ENCODE data around the gene SPIRE2. TPM values are rescaled to one million over a fixed set of nuclear protein-coding genes. Genes with fewer than 3 reads are reported as not detected.

SPIRE2 gene
- total and polyA plus RNA-seq, 2 of the 4 experiments (the other 2 are of a cell fraction): 0.72 to 1.9 TPM

DNA sequence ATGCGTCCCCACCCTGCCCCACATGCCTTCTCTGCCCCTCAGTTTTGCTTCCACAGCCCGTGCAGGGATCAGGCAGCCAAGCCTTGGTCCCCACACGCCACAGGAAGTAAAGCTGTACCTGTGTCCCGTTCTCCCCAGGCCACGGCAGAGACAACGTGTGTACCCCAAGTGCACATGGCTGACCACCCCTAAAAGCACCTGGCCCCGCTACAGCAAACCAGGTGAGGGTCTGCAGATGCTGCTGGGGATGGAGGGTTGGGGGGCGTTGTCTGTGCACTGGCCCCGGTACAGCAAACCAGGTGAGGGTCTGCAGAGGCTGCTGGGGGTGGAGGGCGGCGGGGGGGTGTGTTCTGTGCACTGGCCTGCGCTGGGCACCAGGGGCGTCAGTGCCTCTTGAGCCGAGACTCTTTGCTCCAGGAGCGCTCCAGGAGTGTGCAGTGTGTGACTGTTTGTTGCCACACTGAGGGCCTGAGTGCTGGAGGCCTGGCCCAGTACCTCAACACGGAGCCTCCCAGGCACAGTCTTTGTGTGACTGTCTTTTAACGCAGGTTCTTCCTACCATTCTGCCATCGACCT, 63.9 kb downstream of the SPIRE2 start:
- no peak overlapping the region for H4K5ac ChIP-seq (ENCODE audit: low read depth, low read length)
- no peak overlapping the region for H2AFZ ChIP-seq (replicated peaks; ENCODE audit: low read length, poor library complexity)
- H3K27me3 ChIP-seq (ENCODE audit: control insufficient read depth, insufficient read depth, low read length): no peaks in the 10 kb centered on the region
- TF ChIP-seq, protein P1, sequence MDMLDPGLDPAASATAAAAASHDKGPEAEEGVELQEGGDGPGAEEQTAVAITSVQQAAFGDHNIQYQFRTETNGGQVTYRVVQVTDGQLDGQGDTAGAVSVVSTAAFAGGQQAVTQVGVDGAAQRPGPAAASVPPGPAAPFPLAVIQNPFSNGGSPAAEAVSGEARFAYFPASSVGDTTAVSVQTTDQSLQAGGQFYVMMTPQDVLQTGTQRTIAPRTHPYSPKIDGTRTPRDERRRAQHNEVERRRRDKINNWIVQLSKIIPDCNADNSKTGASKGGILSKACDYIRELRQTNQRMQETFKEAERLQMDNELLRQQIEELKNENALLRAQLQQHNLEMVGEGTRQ (IDR thresholded peaks at IDR 0.05; ENCODE audit: low read depth, low read length): no peak
- TF ChIP-seq BHLHE40 (IDR thresholded peaks at IDR 0.05; ENCODE audit: low read depth, low read length) (no peak), MAFK (IDR thresholded peaks at IDR 0.05; ENCODE audit: low read depth, low read length) (no peak), RFX5 (IDR thresholded peaks at IDR 0.05; ENCODE audit: low read depth, low read length) (no peak), CHD1 (IDR thresholded peaks at IDR 0.05; ENCODE audit: low read depth, low read length) (no peak)
- TF ChIP-seq, protein P2, sequence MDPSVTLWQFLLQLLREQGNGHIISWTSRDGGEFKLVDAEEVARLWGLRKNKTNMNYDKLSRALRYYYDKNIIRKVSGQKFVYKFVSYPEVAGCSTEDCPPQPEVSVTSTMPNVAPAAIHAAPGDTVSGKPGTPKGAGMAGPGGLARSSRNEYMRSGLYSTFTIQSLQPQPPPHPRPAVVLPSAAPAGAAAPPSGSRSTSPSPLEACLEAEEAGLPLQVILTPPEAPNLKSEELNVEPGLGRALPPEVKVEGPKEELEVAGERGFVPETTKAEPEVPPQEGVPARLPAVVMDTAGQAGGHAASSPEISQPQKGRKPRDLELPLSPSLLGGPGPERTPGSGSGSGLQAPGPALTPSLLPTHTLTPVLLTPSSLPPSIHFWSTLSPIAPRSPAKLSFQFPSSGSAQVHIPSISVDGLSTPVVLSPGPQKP (IDR thresholded peaks at IDR 0.05; ENCODE audit: borderline replicate concordance, low read depth, low read length): no peak
- TF ChIP-seq, protein P3, sequence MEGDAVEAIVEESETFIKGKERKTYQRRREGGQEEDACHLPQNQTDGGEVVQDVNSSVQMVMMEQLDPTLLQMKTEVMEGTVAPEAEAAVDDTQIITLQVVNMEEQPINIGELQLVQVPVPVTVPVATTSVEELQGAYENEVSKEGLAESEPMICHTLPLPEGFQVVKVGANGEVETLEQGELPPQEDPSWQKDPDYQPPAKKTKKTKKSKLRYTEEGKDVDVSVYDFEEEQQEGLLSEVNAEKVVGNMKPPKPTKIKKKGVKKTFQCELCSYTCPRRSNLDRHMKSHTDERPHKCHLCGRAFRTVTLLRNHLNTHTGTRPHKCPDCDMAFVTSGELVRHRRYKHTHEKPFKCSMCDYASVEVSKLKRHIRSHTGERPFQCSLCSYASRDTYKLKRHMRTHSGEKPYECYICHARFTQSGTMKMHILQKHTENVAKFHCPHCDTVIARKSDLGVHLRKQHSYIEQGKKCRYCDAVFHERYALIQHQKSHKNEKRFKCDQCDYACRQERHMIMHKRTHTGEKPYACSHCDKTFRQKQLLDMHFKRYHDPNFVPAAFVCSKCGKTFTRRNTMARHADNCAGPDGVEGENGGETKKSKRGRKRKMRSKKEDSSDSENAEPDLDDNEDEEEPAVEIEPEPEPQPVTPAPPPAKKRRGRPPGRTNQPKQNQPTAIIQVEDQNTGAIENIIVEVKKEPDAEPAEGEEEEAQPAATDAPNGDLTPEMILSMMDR (conservative IDR thresholded peaks at IDR 0.05; ENCODE audit: low read depth, low read length): no peak
- WGBS, 2 experiments (ENCODE audit: extremely low coverage in 2 of 2, insufficient read length in 1 of 2): 92% methylated on average over 2 of the region's 18 CpGs; no CpG with 5 or more reads in 1 of the 2 experiments
- no peak overlapping the region for H3K14ac ChIP-seq (replicated peaks; ENCODE audit: low read depth, low read length)
- H4K20me1 ChIP-seq (ENCODE audit: insufficient read depth, low read length): peaks cover 48% of the 10 kb centered on the region
- no peak overlapping the region for H3K27ac ChIP-seq (ENCODE audit: insufficient read depth, low read length)
- CTCF ChIA-PET: no interaction called here
- H3K36me3 ChIP-seq (ENCODE audit: control insufficient read depth, insufficient read depth, low read length): peaks cover 67% of the 10 kb centered on the region
- H2AK9ac ChIP-seq (replicated peaks; ENCODE audit: low read depth, low read length, poor library complexity): peak overlapping the region; percentile 65
- no peak overlapping the region for H2BK5ac ChIP-seq (ENCODE audit: low read depth, low read length, poor library complexity, severe bottlenecking)
- no peak overlapping the region for H3K9ac ChIP-seq (ENCODE audit: low read depth, low read length)
- H3K4me1 ChIP-seq (ENCODE audit: control insufficient read depth, insufficient read depth, low read length): no peaks in the 10 kb centered on the region
- H4K8ac ChIP-seq (ENCODE audit: low read depth in 2 of 2, low read length in 2 of 2): no peak overlapping the region
- H2BK20ac ChIP-seq (ENCODE audit: low read depth, low read length): no peak overlapping the region
- no peak overlapping the region for H3K4me3 ChIP-seq (ENCODE audit: insufficient read depth, low read depth, low read length)
- intact Hi-C loops (cut with micrococcal nuclease): no loop called here
- H3K4me2 ChIP-seq (ENCODE audit: low read depth, low read length): no peak overlapping the region
- no peak overlapping the region for H2AK5ac ChIP-seq (ENCODE audit: low read depth, low read length)
- no peak overlapping the region for H4K91ac ChIP-seq (ENCODE audit: insufficient read depth, low read depth, low read length)
- H3K18ac ChIP-seq (ENCODE audit: low read depth, low read length): no peak overlapping the region
- H2BK120ac ChIP-seq (ENCODE audit: low read depth, low read length): no peak overlapping the region
- no TSS peak for BruUV-seq (replicated peaks)
- no peak overlapping the region for H3K56ac ChIP-seq (ENCODE audit: extremely low read depth, insufficient read depth, low read length)
- no peak for ATAC-seq (ENCODE audit: low read depth)
- H3K9me1 ChIP-seq (ENCODE audit: insufficient read depth, low read length): peaks cover 4% of the 10 kb centered on the region
- POLR2A ChIA-PET (ENCODE audit: unreplicated experiment): no interaction called here
- no peak overlapping the region for H3K4ac ChIP-seq (ENCODE audit: low read depth, low read length)
- no peak for DNase-seq
- no peak overlapping the region for H3K23ac ChIP-seq (ENCODE audit: low read depth, low read length)
- dilution Hi-C loops (cut with HindIII; ENCODE audit: low sequenced_read_pairs, unreplicated experiment): no loop called here
- H3K79me1 ChIP-seq (ENCODE audit: low read depth in 1 of 2, low read length in 2 of 2): peaks cover 15 to 53% of the 10 kb centered on the region in 2 experiments
- in situ Hi-C loops (cut with MboI; ENCODE audit: low sequenced_read_pairs): no loop called here
- H3K9me3 ChIP-seq (ENCODE audit: control insufficient read depth, insufficient read depth, low read length): no peaks in the 10 kb centered on the region
- no peak overlapping the region for H2BK15ac ChIP-seq (ENCODE audit: low read depth, low read length)

Measured in IMR-90 (cell line).